Measurements from ENCODE around the gene NEDD4. TPM values are rescaled to one million over a fixed set of nuclear protein-coding genes. Genes with fewer than 3 reads are reported as not detected.

NEDD4 gene
- polyA plus RNA-seq (2012; rRNA removed), result 12.9 and 17.3 TPM in 2 replicates
- 17.6 and 18.6 TPM in 2 replicates for polyA plus RNA-seq (2012; cell fraction: cytosol; rRNA removed)
- 9.1 and 21.0 TPM in 2 replicates for polyA plus RNA-seq (2012; cell fraction: nucleus; rRNA removed)

DNA sequence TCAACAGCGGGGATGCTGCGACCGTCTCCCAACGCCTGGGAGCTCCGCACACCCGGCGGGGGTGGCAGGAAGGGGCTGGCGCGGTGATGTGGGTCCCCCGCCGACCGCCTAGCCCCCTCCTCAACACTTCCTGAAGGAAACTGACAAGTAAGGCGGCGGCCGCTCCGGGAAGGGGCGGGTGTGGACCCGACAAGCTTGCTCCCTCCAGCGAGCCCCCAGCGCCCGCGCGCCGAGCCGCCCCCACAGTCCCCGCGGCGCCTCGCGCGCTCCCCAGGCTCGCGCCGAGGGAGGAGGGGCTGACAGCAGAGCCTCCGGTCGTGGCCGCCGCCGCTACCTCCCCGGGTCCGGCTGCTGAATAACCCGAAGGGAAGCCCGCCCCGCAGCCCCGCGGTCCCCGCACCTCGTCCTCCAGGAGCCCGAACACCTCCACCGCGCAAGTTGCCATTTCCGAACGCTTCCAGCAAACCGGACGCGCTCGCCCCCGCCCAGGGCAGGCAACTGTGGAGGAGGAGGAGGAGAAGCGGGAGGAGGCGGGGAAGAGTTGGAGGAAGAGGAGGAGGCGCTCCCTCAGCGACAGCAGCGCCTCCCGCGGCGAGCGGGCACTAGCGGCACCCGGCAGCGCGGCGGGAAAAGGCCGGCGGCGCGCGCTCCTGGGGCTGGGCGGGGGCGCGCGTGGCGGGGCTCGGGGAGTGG, at the start of gene NEDD4:
Gene NEDD4, minus strand, starts transcription at position 502 of the 693 bp plus-strand sequence. Its CDS starts 57 bp downstream, at position 445.
- Histone ChIP-seq H3K9me3 (no peaks in the 10 kb centered on the region), H3K9me2 (no peaks in the 10 kb centered on the region), H3F3A (replicated peaks; ENCODE audit: insufficient read depth) (peaks cover 8% of the 10 kb centered on the region), H3K36me3 (replicated peaks in 1 of 2; ENCODE audit: control insufficient read depth in 1 of 2, insufficient read depth in 2 of 2, low read length in 1 of 2) (no peaks in the 10 kb centered on the region), H4K20me1 (ENCODE audit: insufficient read depth) (no peaks in the 10 kb centered on the region), H3K27me3 (ENCODE audit: insufficient read depth) (no peaks in the 10 kb centered on the region), H2AFZ (ENCODE audit: low read depth) (peak within 1 kb of the TSS; percentile 95), H3K4me2 (peak within 1 kb of the TSS; percentile 90), H3K4me3 (ENCODE audit: low read depth in 2 of 2, low read length in 1 of 2) (peak within 1 kb of the TSS; percentile 81 to 88), H3K4me1 (ENCODE audit: control insufficient read depth in 1 of 2, insufficient read depth in 2 of 2, low read depth in 1 of 2, low read length in 1 of 2) (peaks cover 14 to 24% of the 10 kb centered on the region in 2 experiments; a peak in 3 of 4 replicates), H3K79me2 (ENCODE audit: insufficient read depth) (peaks cover 48% of the 10 kb centered on the region), H3K9ac (peak within 1 kb of the TSS; percentile 81), H3K27ac (ENCODE audit: low read depth in 2 of 2, low read length in 1 of 2) (peak within 1 kb of the TSS; percentile 79 to 86)
- ChIA-PET CTCF (interaction anchor here (0.7 to 1.9 kb wide), 8 partner anchors 57 to 435 kb away, joined by 3 to 7 read pairs (median 4); no protein-coding TSS in a partner anchor), POLR2A (no interaction called here)
- WGBS (ENCODE audit: low lambda C conversion rate), result under 1% methylated on average over 37 of the region's 83 CpGs
- peak; percentile 92 for DNase-seq
- TF ChIP-seq, protein P1, sequence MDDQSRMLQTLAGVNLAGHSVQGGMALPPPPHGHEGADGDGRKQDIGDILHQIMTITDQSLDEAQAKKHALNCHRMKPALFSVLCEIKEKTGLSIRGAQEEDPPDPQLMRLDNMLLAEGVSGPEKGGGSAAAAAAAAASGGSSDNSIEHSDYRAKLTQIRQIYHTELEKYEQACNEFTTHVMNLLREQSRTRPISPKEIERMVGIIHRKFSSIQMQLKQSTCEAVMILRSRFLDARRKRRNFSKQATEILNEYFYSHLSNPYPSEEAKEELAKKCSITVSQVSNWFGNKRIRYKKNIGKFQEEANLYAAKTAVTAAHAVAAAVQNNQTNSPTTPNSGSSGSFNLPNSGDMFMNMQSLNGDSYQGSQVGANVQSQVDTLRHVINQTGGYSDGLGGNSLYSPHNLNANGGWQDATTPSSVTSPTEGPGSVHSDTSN (IDR thresholded peaks at IDR 0.05), result no peak
- TF ChIP-seq CHD2 (IDR thresholded peaks at IDR 0.05; ENCODE audit: low read length, partially characterized antibody), result no peak
- TF ChIP-seq, protein P2, sequence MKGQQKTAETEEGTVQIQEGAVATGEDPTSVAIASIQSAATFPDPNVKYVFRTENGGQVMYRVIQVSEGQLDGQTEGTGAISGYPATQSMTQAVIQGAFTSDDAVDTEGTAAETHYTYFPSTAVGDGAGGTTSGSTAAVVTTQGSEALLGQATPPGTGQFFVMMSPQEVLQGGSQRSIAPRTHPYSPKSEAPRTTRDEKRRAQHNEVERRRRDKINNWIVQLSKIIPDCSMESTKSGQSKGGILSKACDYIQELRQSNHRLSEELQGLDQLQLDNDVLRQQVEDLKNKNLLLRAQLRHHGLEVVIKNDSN (IDR thresholded peaks at IDR 0.05; ENCODE audit: borderline replicate concordance, low read depth), result no peak
- 0 out of 2 replicates have a peak, but pooled peaks have one; percentile 5 for TF ChIP-seq SMC3 (IDR thresholded peaks at IDR 0.05; ENCODE audit: low read depth, low read length)
- TF ChIP-seq RAD21 (IDR thresholded peaks at IDR 0.05; ENCODE audit: low read length), result no peak
- TF ChIP-seq RCOR1 (IDR thresholded peaks at IDR 0.05; ENCODE audit: low read length), result no peak
- TF ChIP-seq, protein P3, sequence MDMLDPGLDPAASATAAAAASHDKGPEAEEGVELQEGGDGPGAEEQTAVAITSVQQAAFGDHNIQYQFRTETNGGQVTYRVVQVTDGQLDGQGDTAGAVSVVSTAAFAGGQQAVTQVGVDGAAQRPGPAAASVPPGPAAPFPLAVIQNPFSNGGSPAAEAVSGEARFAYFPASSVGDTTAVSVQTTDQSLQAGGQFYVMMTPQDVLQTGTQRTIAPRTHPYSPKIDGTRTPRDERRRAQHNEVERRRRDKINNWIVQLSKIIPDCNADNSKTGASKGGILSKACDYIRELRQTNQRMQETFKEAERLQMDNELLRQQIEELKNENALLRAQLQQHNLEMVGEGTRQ (IDR thresholded peaks at IDR 0.05; ENCODE audit: borderline replicate concordance, low read depth, low read length), result no peak
- no peak for TF ChIP-seq GATA2 (CRISPR knock-in tag; IDR thresholded peaks at IDR 0.05)
- TF ChIP-seq, protein P4, sequence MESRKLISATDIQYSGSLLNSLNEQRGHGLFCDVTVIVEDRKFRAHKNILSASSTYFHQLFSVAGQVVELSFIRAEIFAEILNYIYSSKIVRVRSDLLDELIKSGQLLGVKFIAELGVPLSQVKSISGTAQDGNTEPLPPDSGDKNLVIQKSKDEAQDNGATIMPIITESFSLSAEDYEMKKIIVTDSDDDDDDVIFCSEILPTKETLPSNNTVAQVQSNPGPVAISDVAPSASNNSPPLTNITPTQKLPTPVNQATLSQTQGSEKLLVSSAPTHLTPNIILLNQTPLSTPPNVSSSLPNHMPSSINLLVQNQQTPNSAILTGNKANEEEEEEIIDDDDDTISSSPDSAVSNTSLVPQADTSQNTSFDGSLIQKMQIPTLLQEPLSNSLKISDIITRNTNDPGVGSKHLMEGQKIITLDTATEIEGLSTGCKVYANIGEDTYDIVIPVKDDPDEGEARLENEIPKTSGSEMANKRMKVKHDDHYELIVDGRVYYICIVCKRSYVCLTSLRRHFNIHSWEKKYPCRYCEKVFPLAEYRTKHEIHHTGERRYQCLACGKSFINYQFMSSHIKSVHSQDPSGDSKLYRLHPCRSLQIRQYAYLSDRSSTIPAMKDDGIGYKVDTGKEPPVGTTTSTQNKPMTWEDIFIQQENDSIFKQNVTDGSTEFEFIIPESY (IDR thresholded peaks at IDR 0.05; ENCODE audit: borderline replicate concordance, low read depth), result no peak
- no peak for TF ChIP-seq RXRA (IDR thresholded peaks at IDR 0.05; ENCODE audit: borderline replicate concordance, low read depth)
- no peak for TF ChIP-seq JUND (IDR thresholded peaks at IDR 0.05)
- TF ChIP-seq NRF1 (IDR thresholded peaks at IDR 0.05; ENCODE audit: low read depth, low read length), result no peak
- TF ChIP-seq FOSL2 (IDR thresholded peaks at IDR 0.05; ENCODE audit: borderline replicate concordance, low read depth), result no peak
- no peak for TF ChIP-seq EZH2phosphoT487 (IDR thresholded peaks at IDR 0.05; ENCODE audit: borderline replicate concordance, low read depth)
- TF ChIP-seq MXI1 (IDR thresholded peaks at IDR 0.05; ENCODE audit: low read depth, low read length), result peak; percentile 42
- peak; percentile 23; the same call in 1 of the 2 replicates for TF ChIP-seq SIN3A (IDR thresholded peaks at IDR 0.05; ENCODE audit: borderline replicate concordance, low read depth, low read length)
- no peak for TF ChIP-seq EP300 (IDR thresholded peaks at IDR 0.05; ENCODE audit: borderline replicate concordance in 1 of 2, low read depth in 1 of 2, low read length in 1 of 2)
- TF ChIP-seq TEAD4 (IDR thresholded peaks at IDR 0.05; ENCODE audit: borderline replicate concordance, insufficient read depth), result no peak
- no peak for TF ChIP-seq TCF12 (IDR thresholded peaks at IDR 0.05)
- TF ChIP-seq POLR2AphosphoS5 (IDR thresholded peaks at IDR 0.05; ENCODE audit: low read depth, low read length), result peak; percentile 42; the same call in 1 of the 2 replicates
- no peak for TF ChIP-seq MEF2A (IDR thresholded peaks at IDR 0.05; ENCODE audit: borderline replicate concordance, low read depth)
- TF ChIP-seq GABPA (IDR thresholded peaks at IDR 0.05; ENCODE audit: low read depth), result peak; percentile 14; the same call in 1 of the 2 replicates
- no peak for TF ChIP-seq RFX5 (IDR thresholded peaks at IDR 0.05; ENCODE audit: low read length)
- TF ChIP-seq, protein P5, sequence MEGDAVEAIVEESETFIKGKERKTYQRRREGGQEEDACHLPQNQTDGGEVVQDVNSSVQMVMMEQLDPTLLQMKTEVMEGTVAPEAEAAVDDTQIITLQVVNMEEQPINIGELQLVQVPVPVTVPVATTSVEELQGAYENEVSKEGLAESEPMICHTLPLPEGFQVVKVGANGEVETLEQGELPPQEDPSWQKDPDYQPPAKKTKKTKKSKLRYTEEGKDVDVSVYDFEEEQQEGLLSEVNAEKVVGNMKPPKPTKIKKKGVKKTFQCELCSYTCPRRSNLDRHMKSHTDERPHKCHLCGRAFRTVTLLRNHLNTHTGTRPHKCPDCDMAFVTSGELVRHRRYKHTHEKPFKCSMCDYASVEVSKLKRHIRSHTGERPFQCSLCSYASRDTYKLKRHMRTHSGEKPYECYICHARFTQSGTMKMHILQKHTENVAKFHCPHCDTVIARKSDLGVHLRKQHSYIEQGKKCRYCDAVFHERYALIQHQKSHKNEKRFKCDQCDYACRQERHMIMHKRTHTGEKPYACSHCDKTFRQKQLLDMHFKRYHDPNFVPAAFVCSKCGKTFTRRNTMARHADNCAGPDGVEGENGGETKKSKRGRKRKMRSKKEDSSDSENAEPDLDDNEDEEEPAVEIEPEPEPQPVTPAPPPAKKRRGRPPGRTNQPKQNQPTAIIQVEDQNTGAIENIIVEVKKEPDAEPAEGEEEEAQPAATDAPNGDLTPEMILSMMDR (IDR thresholded peaks at IDR 0.05), result peak; percentile 53
